ENCODE measurements around the gene DNM3. TPM values are rescaled to one million over a fixed set of nuclear protein-coding genes. Genes with fewer than 3 reads are reported as not detected.

The DNM3 gene
- total and polyA plus RNA-seq, 5 donors from 2014 or later, result 0.76 to 5.5 (median 1.6) TPM

- Histone ChIP-seq H3K4me1 (ENCODE audit: control insufficient read depth, insufficient read depth, low read length, poor library complexity, severe bottlenecking) (peaks cover 21% of the 10 kb centered on the region), H3K27me3 (ENCODE audit: control insufficient read depth, insufficient read depth, low read length) (no peaks in the 10 kb centered on the region), H3K4me3 (ENCODE audit: low read depth, low read length) (peak overlapping the region; percentile 4), H3K36me3 (ENCODE audit: control insufficient read depth, insufficient read depth, low read length) (no peaks in the 10 kb centered on the region), H3K9me3 (ENCODE audit: control insufficient read depth in 2 of 2, low read length in 2 of 2) (no peaks in the 10 kb centered on the region), H3K27ac (ENCODE audit: insufficient read depth, low read length, poor library complexity, severe bottlenecking) (no peak overlapping the region)
- ATAC-seq (ENCODE audit: low read depth in 2 of 2), result no peak
- H3K27me3 Mint-ChIP-seq, result peaks cover 6% of the 10 kb centered on the region
- H3K4me1 Mint-ChIP-seq, result peaks cover 14 to 59% (median 38%) of the 10 kb centered on the region in 4 donors
- no peak for DNase-seq
- no peaks in the 10 kb centered on the region for H3K9me3 Mint-ChIP-seq
- H3K4me3 Mint-ChIP-seq, result peak overlapping the region in 3 of 4 donors; percentile 29 to 64 (median 62)
- peak overlapping the region; percentile 63 to 91 (median 87) for H3K27ac Mint-ChIP-seq
- H3K36me3 Mint-ChIP-seq, result peaks cover 11% of the 10 kb centered on the region
These were observed 549.6 kb downstream of the DNM3 start for GRCh38 chr1:172390683-172391551.

GRCh38 chr1:172391976-172392375, 550.7 kb downstream of the DNM3 start:
- no peaks in the 10 kb centered on the region for H3K27me3 ChIP-seq (ENCODE audit: control insufficient read depth, insufficient read depth, low read length)
- ATAC-seq (ENCODE audit: low read depth in 2 of 2), result no peak
- Mint-ChIP-seq H3K27ac (peak overlapping the region in 1 of 3 donors; percentile 48), H3K27me3 (peaks cover 6% of the 10 kb centered on the region), H3K4me3 (no peak overlapping the region), H3K9me3 (no peaks in the 10 kb centered on the region), H3K36me3 (peaks cover 11% of the 10 kb centered on the region), H3K4me1 (peaks cover 14 to 63% (median 42%) of the 10 kb centered on the region in 4 donors)
- H3K4me3 ChIP-seq (ENCODE audit: low read depth, low read length), result no peak overlapping the region
- H3K9me3 ChIP-seq (ENCODE audit: control insufficient read depth in 2 of 2, low read length in 2 of 2), result no peaks in the 10 kb centered on the region
- H3K36me3 ChIP-seq (ENCODE audit: control insufficient read depth, insufficient read depth, low read length), result no peaks in the 10 kb centered on the region
- DNase-seq, result no peak
- peaks cover 21% of the 10 kb centered on the region for H3K4me1 ChIP-seq (ENCODE audit: control insufficient read depth, insufficient read depth, low read length, poor library complexity, severe bottlenecking)
- no peak overlapping the region for H3K27ac ChIP-seq (ENCODE audit: insufficient read depth, low read length, poor library complexity, severe bottlenecking)

- peak overlapping the region; percentile 48 for H3K27ac ChIP-seq (ENCODE audit: insufficient read depth, low read length, poor library complexity, severe bottlenecking)
- peak overlapping the region in 2 of 4 donors; percentile 21 to 76 for H3K4me3 Mint-ChIP-seq
These were observed 552.1 kb downstream of the DNM3 start for GRCh38 chr1:172393354-172393753.

GRCh38 chr1:172394141-172394751, 552.9 kb downstream of the DNM3 start:
- peaks cover 30% of the 10 kb centered on the region for H3K4me1 ChIP-seq (ENCODE audit: control insufficient read depth, insufficient read depth, low read length, poor library complexity, severe bottlenecking)
- H3K4me1 Mint-ChIP-seq, result peaks cover 27 to 84% (median 64%) of the 10 kb centered on the region in 4 donors

More at GRCh38 chr1:172393354-172393753, 552.1 kb downstream of the DNM3 start:
- no peak for ATAC-seq (ENCODE audit: low read depth in 2 of 2)
- H3K4me3 ChIP-seq (ENCODE audit: low read depth, low read length), result peak overlapping the region; percentile 4
- peak overlapping the region; percentile 9 to 95 (median 73) for H3K27ac Mint-ChIP-seq
- H3K36me3 ChIP-seq (ENCODE audit: control insufficient read depth, insufficient read depth, low read length), result no peaks in the 10 kb centered on the region
- H3K9me3 Mint-ChIP-seq, result no peaks in the 10 kb centered on the region
- H3K36me3 Mint-ChIP-seq, result peaks cover 11% of the 10 kb centered on the region
- H3K27me3 ChIP-seq (ENCODE audit: control insufficient read depth, insufficient read depth, low read length), result no peaks in the 10 kb centered on the region
- peaks cover 18 to 75% (median 55%) of the 10 kb centered on the region in 4 donors for H3K4me1 Mint-ChIP-seq
- DNase-seq, result no peak
- peaks cover 6% of the 10 kb centered on the region for H3K27me3 Mint-ChIP-seq
- peaks cover 26% of the 10 kb centered on the region for H3K4me1 ChIP-seq (ENCODE audit: control insufficient read depth, insufficient read depth, low read length, poor library complexity, severe bottlenecking)
- no peaks in the 10 kb centered on the region for H3K9me3 ChIP-seq (ENCODE audit: control insufficient read depth in 2 of 2, low read length in 2 of 2)

GRCh38 chr1:172394811-172395210, 553.5 kb downstream of the DNM3 start:
- ATAC-seq (ENCODE audit: low read depth in 2 of 2), result peak; percentile 25 to 40
- Histone ChIP-seq H3K4me3 (ENCODE audit: low read depth, low read length) (peak overlapping the region; percentile 81), H3K9me3 (ENCODE audit: control insufficient read depth in 2 of 2, low read length in 2 of 2) (no peaks in the 10 kb centered on the region), H3K27ac (ENCODE audit: insufficient read depth, low read length, poor library complexity, severe bottlenecking) (peak overlapping the region; percentile 74), H3K27me3 (ENCODE audit: control insufficient read depth, insufficient read depth, low read length) (no peaks in the 10 kb centered on the region), H3K36me3 (ENCODE audit: control insufficient read depth, insufficient read depth, low read length) (no peaks in the 10 kb centered on the region), H3K4me1 (ENCODE audit: control insufficient read depth, insufficient read depth, low read length, poor library complexity, severe bottlenecking) (peaks cover 32% of the 10 kb centered on the region)
- Mint-ChIP-seq H3K4me1 (peaks cover 32 to 90% (median 68%) of the 10 kb centered on the region in 4 donors), H3K9me3 (no peaks in the 10 kb centered on the region), H3K27ac (peak overlapping the region; percentile 87 to 95 (median 95)), H3K4me3 (peak overlapping the region; percentile 58 to 85 (median 78)), H3K27me3 (peaks cover 6% of the 10 kb centered on the region), H3K36me3 (peaks cover 8% of the 10 kb centered on the region)
- peak in 1 of 3 donors; percentile 62 for DNase-seq

More at GRCh38 chr1:172394141-172394751, 552.9 kb downstream of the DNM3 start:
- H3K9me3 ChIP-seq (ENCODE audit: control insufficient read depth in 2 of 2, low read length in 2 of 2), result no peaks in the 10 kb centered on the region
- H3K27ac Mint-ChIP-seq, result peak overlapping the region; percentile 87 to 95 (median 95)
- no peaks in the 10 kb centered on the region for H3K36me3 ChIP-seq (ENCODE audit: control insufficient read depth, insufficient read depth, low read length)
- DNase-seq, result peak; percentile 13 to 96 (median 75)
- H3K9me3 Mint-ChIP-seq, result no peaks in the 10 kb centered on the region
- no peaks in the 10 kb centered on the region for H3K27me3 ChIP-seq (ENCODE audit: control insufficient read depth, insufficient read depth, low read length)
- H3K27me3 Mint-ChIP-seq, result peaks cover 6% of the 10 kb centered on the region
- H3K27ac ChIP-seq (ENCODE audit: insufficient read depth, low read length, poor library complexity, severe bottlenecking), result peak overlapping the region; percentile 74
- H3K4me3 Mint-ChIP-seq, result peak overlapping the region; percentile 45 to 79 (median 67)
- H3K36me3 Mint-ChIP-seq, result peaks cover 8% of the 10 kb centered on the region
- peak overlapping the region; percentile 81 for H3K4me3 ChIP-seq (ENCODE audit: low read depth, low read length)
- ATAC-seq (ENCODE audit: low read depth in 2 of 2), result peak; percentile 91 to 94

- Mint-ChIP-seq H3K36me3 (peaks cover 6% of the 10 kb centered on the region), H3K4me1 (peaks cover 32 to 91% (median 70%) of the 10 kb centered on the region in 4 donors), H3K4me3 (peak overlapping the region in 1 of 4 donors; percentile 85), H3K9me3 (no peaks in the 10 kb centered on the region), H3K27me3 (peaks cover 6% of the 10 kb centered on the region), H3K27ac (peak overlapping the region; percentile 87 to 95 (median 95))
- ATAC-seq (ENCODE audit: low read depth in 2 of 2) (no peak), DNase-seq (no peak)
- no peaks in the 10 kb centered on the region for H3K9me3 ChIP-seq (ENCODE audit: control insufficient read depth in 2 of 2, low read length in 2 of 2)
- H3K27me3 ChIP-seq (ENCODE audit: control insufficient read depth, insufficient read depth, low read length), result no peaks in the 10 kb centered on the region
- H3K4me3 ChIP-seq (ENCODE audit: low read depth, low read length), result no peak overlapping the region
- no peaks in the 10 kb centered on the region for H3K36me3 ChIP-seq (ENCODE audit: control insufficient read depth, insufficient read depth, low read length)
- H3K27ac ChIP-seq (ENCODE audit: insufficient read depth, low read length, poor library complexity, severe bottlenecking), result no peak overlapping the region
- H3K4me1 ChIP-seq (ENCODE audit: control insufficient read depth, insufficient read depth, low read length, poor library complexity, severe bottlenecking), result peaks cover 36% of the 10 kb centered on the region
These were observed 554.3 kb downstream of the DNM3 start for GRCh38 chr1:172395576-172395975.

GRCh38 chr1:172397221-172397620, 555.9 kb downstream of the DNM3 start:
- Mint-ChIP-seq H3K4me1 (peaks cover 32 to 88% (median 64%) of the 10 kb centered on the region in 4 donors), H3K27ac (peak overlapping the region in 1 of 3 donors; percentile 74), H3K27me3 (no peaks in the 10 kb centered on the region), H3K36me3 (no peaks in the 10 kb centered on the region), H3K4me3 (no peak overlapping the region), H3K9me3 (no peaks in the 10 kb centered on the region)
- Histone ChIP-seq H3K4me3 (ENCODE audit: low read depth, low read length) (no peak overlapping the region), H3K36me3 (ENCODE audit: control insufficient read depth, insufficient read depth, low read length) (no peaks in the 10 kb centered on the region), H3K9me3 (ENCODE audit: control insufficient read depth in 2 of 2, low read length in 2 of 2) (no peaks in the 10 kb centered on the region), H3K27me3 (ENCODE audit: control insufficient read depth, insufficient read depth, low read length) (no peaks in the 10 kb centered on the region), H3K27ac (ENCODE audit: insufficient read depth, low read length, poor library complexity, severe bottlenecking) (no peak overlapping the region), H3K4me1 (ENCODE audit: control insufficient read depth, insufficient read depth, low read length, poor library complexity, severe bottlenecking) (peaks cover 32% of the 10 kb centered on the region)
- DNase-seq (peak in 1 of 3 donors; percentile 46), ATAC-seq (ENCODE audit: low read depth in 2 of 2) (peak in 1 of 2 donors; percentile 26)
